GM18909 (cell line): ENCODE data around the gene GTPBP10.

Experiments used
- ATAC-seq: cut with Tn5 transposase; IDR thresholded peaks from one replicate; pipeline ENCODE4 v1.9.1; 2021; ENCODE audit warnings: mild to moderate bottlenecking; ENCODE audit not compliant: unreplicated experiment, poor library complexity

GTPBP10 gene

GRCh38 chr7:90425376-90425775, 78.9 kb downstream of the GTPBP10 start:
- no peak for ATAC-seq

GRCh38 chr7:90430614-90431460, 84.3 kb downstream of the GTPBP10 start:
- no peak for ATAC-seq

- ATAC-seq, result no peak
These were observed 86.2 kb downstream of the GTPBP10 start for GRCh38 chr7:90432752-90433151.

- no peak for ATAC-seq
These were observed 86.7 kb downstream of the GTPBP10 start for GRCh38 chr7:90433221-90433620.
